ENCODE results near the gene PDE4B.
A peak's percentile ranks its signal among the peaks of the same experiment; 100 is the strongest.

GRCh38 chr1:66331658-66332547, 539.2 kb downstream of the PDE4B start:
- TF ChIP-seq EP300 (IDR thresholded peaks at IDR 0.05) (no peak), CTCF (IDR thresholded peaks at IDR 0.05) (peak in 2 of 3 experiments; percentile 29 to 48), POLR2AphosphoS5 (IDR thresholded peaks at IDR 0.05) (peak; percentile 67 to 70), POLR2A (IDR thresholded peaks at IDR 0.05; ENCODE audit: low read depth) (no peak)

All from esophagus muscularis mucosa (tissue), 4 donors.